Measurements from ENCODE around the gene HOXD8.

HOXD8 gene

DNA sequence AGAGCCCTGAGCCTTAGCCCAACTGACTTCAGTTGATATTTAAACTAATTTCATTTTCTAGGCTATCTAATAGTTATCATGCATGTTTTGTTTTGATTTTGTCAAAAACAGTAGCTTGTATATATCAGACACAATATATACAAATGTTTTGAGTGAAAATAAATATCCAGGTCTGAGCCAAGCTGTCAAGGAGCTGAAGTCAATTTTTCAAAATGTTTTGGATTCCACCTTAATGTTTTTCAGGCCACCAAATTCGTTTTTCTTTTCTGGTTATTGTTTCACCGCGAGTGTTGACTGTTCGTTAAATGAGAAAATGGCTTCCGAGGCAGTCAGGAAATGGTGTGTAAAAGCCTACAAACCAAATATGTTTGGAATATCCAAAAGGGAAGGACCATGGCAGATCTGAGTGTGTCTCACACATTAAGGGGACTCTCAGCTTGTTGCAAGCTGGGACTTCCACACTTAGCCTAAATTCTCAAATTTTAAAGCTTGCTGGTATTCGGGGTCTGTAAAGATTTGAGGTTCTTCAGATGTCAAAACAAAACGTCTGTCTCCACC, 27.1 kb upstream of the HOXD8 start:
- H3K4me3 ChIP-seq (ENCODE audit: low read depth, low read length), result no peak overlapping the region

GRCh38 chr2:176103194-176103593, 26.3 kb upstream of the HOXD8 start:
- no peak overlapping the region for H3K4me3 ChIP-seq (ENCODE audit: low read depth, low read length)

- H3K4me3 ChIP-seq (ENCODE audit: low read depth, low read length), result no peak overlapping the region
Observed at GRCh38 chr2:176103742-176104315, 25.7 kb upstream of the HOXD8 start.

DNA sequence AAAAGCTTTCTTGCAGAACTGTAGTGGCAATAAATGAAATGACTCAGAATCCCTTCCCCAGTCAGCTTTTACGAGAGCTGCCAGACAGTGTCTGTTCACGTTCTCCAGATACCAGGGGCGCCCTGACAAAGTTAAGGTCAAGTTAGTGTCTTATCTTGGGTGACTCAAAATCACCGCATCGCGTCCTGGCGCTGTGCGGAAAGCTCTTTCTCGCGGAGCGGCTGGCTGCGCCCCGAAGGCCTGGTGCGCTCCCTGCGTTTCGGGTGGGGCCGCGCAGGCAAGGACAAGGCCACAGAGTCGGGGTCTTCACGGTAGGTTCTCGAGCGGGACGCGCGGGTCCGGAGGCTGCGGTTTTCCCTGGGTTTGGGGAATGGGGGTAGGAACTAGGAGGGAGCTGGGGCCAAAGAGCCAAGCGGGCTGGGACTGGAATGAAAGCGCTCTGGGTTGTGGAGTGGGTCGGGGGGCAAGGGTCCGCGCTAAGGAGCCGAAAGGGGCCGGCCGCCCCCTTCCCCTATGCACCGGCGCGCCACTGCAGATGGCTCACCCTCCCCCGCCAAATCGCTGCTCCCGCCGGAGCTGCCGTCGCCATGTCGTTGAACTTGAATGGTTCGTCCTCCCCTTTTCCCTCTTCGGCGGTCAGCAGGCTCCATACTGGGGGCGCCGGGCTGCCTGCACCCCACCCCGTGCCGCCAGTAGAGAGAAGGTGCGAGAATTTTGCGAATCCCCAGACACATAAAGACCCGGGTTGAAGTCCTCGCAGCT, 25.0 kb upstream of the HOXD8 start:
- no peak overlapping the region for H3K4me3 ChIP-seq (ENCODE audit: low read depth, low read length)

- H3K4me3 ChIP-seq (ENCODE audit: low read depth, low read length), result no peak overlapping the region
Observed at GRCh38 chr2:176105078-176105729, 24.3 kb upstream of the HOXD8 start.

GRCh38 chr2:176105730-176106580, 23.6 kb upstream of the HOXD8 start:
- no peak overlapping the region for H3K4me3 ChIP-seq (ENCODE audit: low read depth, low read length)

- H3K4me3 ChIP-seq (ENCODE audit: low read depth, low read length), result peak within 1 kb of the TSS; percentile 1
Observed at GRCh38 chr2:176106581-176107539, 22.6 kb upstream of the HOXD8 start, which contains the start of gene HOXD11. HOXD11 (plus strand) TSS chr2:176107280; CDS start chr2:176107356, 76 bp downstream.

DNA sequence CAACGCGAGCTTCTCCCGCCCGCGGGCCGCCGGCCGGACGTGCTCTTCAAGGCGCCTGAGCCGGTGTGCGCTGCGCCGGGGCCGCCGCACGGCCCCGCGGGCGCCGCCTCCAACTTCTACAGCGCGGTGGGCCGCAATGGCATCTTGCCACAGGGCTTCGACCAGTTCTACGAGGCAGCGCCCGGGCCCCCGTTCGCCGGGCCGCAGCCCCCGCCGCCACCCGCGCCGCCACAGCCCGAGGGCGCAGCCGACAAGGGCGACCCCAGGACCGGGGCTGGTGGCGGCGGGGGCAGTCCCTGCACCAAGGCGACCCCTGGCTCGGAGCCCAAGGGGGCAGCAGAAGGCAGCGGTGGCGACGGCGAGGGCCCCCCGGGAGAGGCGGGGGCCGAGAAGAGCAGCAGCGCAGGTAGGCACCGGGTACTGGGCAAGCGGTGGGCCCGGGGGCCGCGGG, 21.7 kb upstream of the HOXD8 start:
- H3K4me3 ChIP-seq (ENCODE audit: low read depth, low read length), result no peak overlapping the region

DNA sequence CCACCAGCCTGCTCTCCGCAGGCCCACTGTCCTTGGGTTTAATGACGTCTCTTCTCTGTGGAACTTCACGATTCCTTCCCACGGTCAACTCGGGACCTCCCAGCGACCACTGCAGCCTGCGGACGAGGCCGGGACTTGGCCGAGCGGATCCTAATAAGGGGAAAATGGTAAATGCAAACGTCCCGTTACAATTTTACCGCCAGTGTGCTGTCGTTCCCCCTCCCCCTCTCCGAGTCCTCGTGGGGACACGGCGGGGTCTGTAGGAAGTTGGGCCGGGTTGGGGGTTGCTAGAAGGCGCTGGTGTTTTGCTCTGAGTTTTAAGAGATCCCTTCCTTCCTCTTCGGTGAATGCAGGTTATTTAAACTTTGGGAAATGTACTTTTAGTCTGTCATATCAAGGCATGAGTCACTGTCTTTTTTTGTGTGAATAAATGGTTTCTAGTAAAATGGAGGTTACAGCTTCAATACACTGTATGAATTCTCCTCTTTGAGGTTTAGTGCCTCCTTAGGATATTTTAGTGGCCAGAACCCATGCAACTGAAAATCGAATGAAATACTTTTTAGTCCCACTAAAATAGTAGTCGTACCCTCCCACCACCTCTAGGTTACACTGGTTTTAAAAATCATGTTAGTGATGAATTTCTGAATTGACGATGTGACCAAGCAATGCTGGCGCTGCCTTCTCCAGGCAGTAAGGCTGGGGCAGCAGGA, 20.2 kb upstream of the HOXD8 start:
- no peak overlapping the region for H3K4me3 ChIP-seq (ENCODE audit: low read depth, low read length)

- no peak overlapping the region for H3K4me3 ChIP-seq (ENCODE audit: low read depth, low read length)
Observed at GRCh38 chr2:176109946-176110345, 19.6 kb upstream of the HOXD8 start.

GRCh38 chr2:176110415-176111308, 18.8 kb upstream of the HOXD8 start:
- no peak overlapping the region for H3K4me3 ChIP-seq (ENCODE audit: low read depth, low read length)

DNA sequence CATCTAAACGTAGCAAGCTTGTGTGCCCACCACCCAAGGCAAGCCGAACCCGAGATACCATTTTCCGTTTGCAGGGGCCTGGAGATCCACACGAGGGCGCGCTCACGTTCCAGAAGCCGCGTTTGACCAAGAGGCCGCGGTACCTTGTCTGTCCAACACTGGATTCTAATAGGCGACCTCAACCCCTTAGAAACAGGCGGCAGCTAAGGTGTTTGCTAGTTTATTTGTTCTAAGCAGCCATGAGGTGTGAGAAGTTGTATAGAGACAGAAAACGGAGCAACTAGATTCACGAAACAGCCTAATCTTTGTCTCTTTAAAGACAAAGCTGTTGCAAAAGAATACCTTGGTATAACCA, 18.2 kb upstream of the HOXD8 start:
- no peak overlapping the region for H3K4me3 ChIP-seq (ENCODE audit: low read depth, low read length)

- no peak overlapping the region for H3K4me3 ChIP-seq (ENCODE audit: low read depth, low read length)
Observed at GRCh38 chr2:176111846-176112374, 17.6 kb upstream of the HOXD8 start.

- H3K4me3 ChIP-seq (ENCODE audit: low read depth, low read length), result no peak overlapping the region
Observed at GRCh38 chr2:176112375-176113302, 16.9 kb upstream of the HOXD8 start.

- H3K4me3 ChIP-seq (ENCODE audit: low read depth, low read length), result no peak overlapping the region
Observed at GRCh38 chr2:176114120-176114929, 15.2 kb upstream of the HOXD8 start.

Measured in iPS-11a (cell line).